HCT116 (cell line): ENCODE data around the gene KPNA2.

Experiments used
- ATF3 ChIP-seq: IDR thresholded peaks from 2 replicates; pipeline ENCODE4 v1.6.1; 2012
- CEBPB ChIP-seq: IDR thresholded peaks from 2 replicates; pipeline ENCODE4 v1.6.1; 2012; ENCODE audit warnings: low read depth
- EZH2 ChIP-seq: fragments of 200-600 bp; sonication (generic); IDR thresholded peaks from 2 replicates; pipeline ENCODE4 v1.6.1; 2017; ENCODE audit warnings: antibody characterized with exemption, mixed run types
- EZH2phosphoT487 ChIP-seq: fragments of 200-600 bp; IDR thresholded peaks from 2 replicates; pipeline ENCODE4 v1.6.1; 2018; ENCODE audit warnings: antibody characterized with exemption, borderline replicate concordance
- JUND ChIP-seq: IDR thresholded peaks from 2 replicates; pipeline ENCODE4 v1.6.1; 2012
- POLR2A ChIP-seq: IDR thresholded peaks from 2 replicates; pipeline ENCODE4 v1.7.0; 2011; ENCODE audit warnings: borderline replicate concordance; ENCODE audit not compliant: insufficient read depth, insufficient read length; ENCODE audit errors: extremely low read depth
- POLR2AphosphoS5 ChIP-seq: IDR thresholded peaks from 2 replicates; pipeline ENCODE4 v1.6.1; 2011; ENCODE audit warnings: mild to moderate bottlenecking, low read depth, low read length, moderate library complexity
- RAD21 ChIP-seq: IDR thresholded peaks from 2 replicates; pipeline ENCODE4 v1.6.1; 2012; ENCODE audit warnings: low read depth, mild to moderate bottlenecking
- SP1 ChIP-seq: IDR thresholded peaks from 2 replicates; pipeline ENCODE4 v1.6.1; 2012; ENCODE audit warnings: low read depth
- TCF7L2 ChIP-seq: IDR thresholded peaks from 2 replicates; pipeline ENCODE4 v1.7.0; 2011; ENCODE audit warnings: borderline replicate concordance, inconsistent platforms; ENCODE audit not compliant: insufficient read depth, insufficient read length; ENCODE audit errors: extremely low read depth
- ZFX ChIP-seq: fragments of 450-650 bp; IDR thresholded peaks from 2 replicates; pipeline ENCODE4 v1.6.1; 2017
- TF ChIP-seq, protein P1 (sequence below), 3 experiments: fragments of 200-600 bp in 1 of 3; sonication (generic) in 1 of 3; IDR thresholded peaks in 2 of 3; conservative IDR thresholded peaks in 1 of 3; 2 replicates each; pipeline ENCODE4 v1.5.1; 2012 to 2017; ENCODE audit warnings: low read depth in 2 of 3, low read length in 2 of 3, antibody characterized with exemption in 1 of 3, borderline replicate concordance in 1 of 3, control low read depth in 1 of 3, mild to moderate bottlenecking in 1 of 3, mixed read lengths in 1 of 3, mixed run types in 1 of 3, moderate library complexity in 1 of 3; ENCODE audit not compliant: insufficient read depth in 1 of 3
- TF ChIP-seq, protein P2 (sequence below): IDR thresholded peaks from 2 replicates; pipeline ENCODE4 v1.6.1; 2012

DNA sequence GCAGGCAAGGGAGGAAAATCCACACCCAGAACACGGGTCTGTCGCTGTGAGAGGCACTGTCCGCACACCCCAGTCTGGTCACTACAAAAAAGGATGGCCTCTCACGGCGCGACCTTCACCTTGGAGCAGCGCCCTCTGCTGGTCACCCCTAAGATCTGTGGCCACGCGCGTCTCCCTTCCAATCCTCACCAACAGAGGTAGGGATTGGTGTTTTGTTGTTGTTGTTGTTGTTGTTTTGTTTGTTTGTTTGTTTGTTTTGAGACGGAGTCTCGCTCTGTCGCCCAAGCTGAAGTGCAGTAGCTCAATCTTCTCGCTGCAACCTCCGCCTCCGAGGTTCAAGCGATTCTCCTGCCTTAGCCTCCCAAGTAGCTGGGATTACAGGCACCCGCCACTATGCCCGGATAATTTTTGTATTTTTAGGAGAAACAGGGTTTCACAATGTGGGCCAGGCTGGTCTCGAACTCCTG, 24.3 kb upstream of the KPNA2 start:
- TF ChIP-seq EZH2phosphoT487 (no peak), ATF3 (no peak), TCF7L2 (no peak), POLR2AphosphoS5 (no peak), POLR2A (no peak), EZH2 (no peak), CEBPB (no peak), JUND (no peak), SP1 (no peak), ZFX (no peak), RAD21 (peak; percentile 49)
- TF ChIP-seq, protein P1, sequence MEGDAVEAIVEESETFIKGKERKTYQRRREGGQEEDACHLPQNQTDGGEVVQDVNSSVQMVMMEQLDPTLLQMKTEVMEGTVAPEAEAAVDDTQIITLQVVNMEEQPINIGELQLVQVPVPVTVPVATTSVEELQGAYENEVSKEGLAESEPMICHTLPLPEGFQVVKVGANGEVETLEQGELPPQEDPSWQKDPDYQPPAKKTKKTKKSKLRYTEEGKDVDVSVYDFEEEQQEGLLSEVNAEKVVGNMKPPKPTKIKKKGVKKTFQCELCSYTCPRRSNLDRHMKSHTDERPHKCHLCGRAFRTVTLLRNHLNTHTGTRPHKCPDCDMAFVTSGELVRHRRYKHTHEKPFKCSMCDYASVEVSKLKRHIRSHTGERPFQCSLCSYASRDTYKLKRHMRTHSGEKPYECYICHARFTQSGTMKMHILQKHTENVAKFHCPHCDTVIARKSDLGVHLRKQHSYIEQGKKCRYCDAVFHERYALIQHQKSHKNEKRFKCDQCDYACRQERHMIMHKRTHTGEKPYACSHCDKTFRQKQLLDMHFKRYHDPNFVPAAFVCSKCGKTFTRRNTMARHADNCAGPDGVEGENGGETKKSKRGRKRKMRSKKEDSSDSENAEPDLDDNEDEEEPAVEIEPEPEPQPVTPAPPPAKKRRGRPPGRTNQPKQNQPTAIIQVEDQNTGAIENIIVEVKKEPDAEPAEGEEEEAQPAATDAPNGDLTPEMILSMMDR (IDR thresholded peaks at IDR 0.05 in 2 of 3, conservative IDR thresholded peaks at IDR 0.05 in 1 of 3; ENCODE audit: borderline replicate concordance in 1 of 3, insufficient read depth in 1 of 3, low read depth in 2 of 3, low read length in 2 of 3) = peak; percentile 71 to 97 (median 93)
- TF ChIP-seq, protein P2, sequence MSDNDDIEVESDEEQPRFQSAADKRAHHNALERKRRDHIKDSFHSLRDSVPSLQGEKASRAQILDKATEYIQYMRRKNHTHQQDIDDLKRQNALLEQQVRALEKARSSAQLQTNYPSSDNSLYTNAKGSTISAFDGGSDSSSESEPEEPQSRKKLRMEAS = no peak
